ENCODE measurements around the gene THAP7.

THAP7 gene

GRCh38 chr22:20970939-20971657 is 30.8 kb downstream of the THAP7 start:
- H2AFZ ChIP-seq (ENCODE audit: low read depth, low read length): no peak overlapping the region
- peaks cover 3% of the 10 kb centered on the region for H3K27me3 ChIP-seq (ENCODE audit: insufficient read depth, low read length, poor library complexity)
- ATAC-seq (ENCODE audit: insufficient read depth, low read depth): no peak
- H3K36me3 ChIP-seq (ENCODE audit: insufficient read depth, low read length): no peaks in the 10 kb centered on the region
- H3K4me2 ChIP-seq (ENCODE audit: insufficient read depth, low read length): no peak overlapping the region
- TF ChIP-seq EZH2 (IDR thresholded peaks at IDR 0.05; ENCODE audit: borderline replicate concordance, low read depth, low read length, severe bottlenecking) (no peak), CTCF (IDR thresholded peaks at IDR 0.05; ENCODE audit: borderline replicate concordance, extremely low read depth, low read length, poor library complexity, severe bottlenecking) (no peak)
- no peak overlapping the region for H3K9ac ChIP-seq (ENCODE audit: low read depth, low read length)
- no peaks in the 10 kb centered on the region for H3K4me1 ChIP-seq (ENCODE audit: insufficient read depth, low read length)
- H3K27ac ChIP-seq (ENCODE audit: low read length): no peak overlapping the region
- H3K9me3 ChIP-seq (ENCODE audit: insufficient read depth, low read length, severe bottlenecking): no peaks in the 10 kb centered on the region
- H3K4me3 ChIP-seq (ENCODE audit: low read depth in 1 of 2, low read length in 2 of 2): no peak overlapping the region
- H3K79me2 ChIP-seq (ENCODE audit: insufficient read depth, low read length): no peaks in the 10 kb centered on the region
- no peak for DNase-seq
- H4K20me1 ChIP-seq (ENCODE audit: insufficient read depth, low read length): no peaks in the 10 kb centered on the region; the same call in 1 of the 2 replicates

GRCh38 chr22:20968281-20968977 is 33.5 kb downstream of the THAP7 start:
- H4K20me1 ChIP-seq (ENCODE audit: insufficient read depth, low read length): peaks cover 9% of the 10 kb centered on the region

GRCh38 chr22:20967697-20968211 is 34.2 kb downstream of the THAP7 start:
- H3K9ac ChIP-seq (ENCODE audit: low read depth, low read length): no peak overlapping the region
- no peaks in the 10 kb centered on the region for H3K36me3 ChIP-seq (ENCODE audit: insufficient read depth, low read length)
- peaks cover 34% of the 10 kb centered on the region for H3K27me3 ChIP-seq (ENCODE audit: insufficient read depth, low read length, poor library complexity)
- no peak overlapping the region for H3K27ac ChIP-seq (ENCODE audit: low read length)
- H3K79me2 ChIP-seq (ENCODE audit: insufficient read depth, low read length): no peaks in the 10 kb centered on the region
- no peak overlapping the region for H3K4me3 ChIP-seq (ENCODE audit: low read depth in 1 of 2, low read length in 2 of 2)
- no peaks in the 10 kb centered on the region for H3K9me3 ChIP-seq (ENCODE audit: insufficient read depth, low read length, severe bottlenecking)
- TF ChIP-seq EZH2 (IDR thresholded peaks at IDR 0.05; ENCODE audit: borderline replicate concordance, low read depth, low read length, severe bottlenecking): no peak
- no peak for TF ChIP-seq CTCF (IDR thresholded peaks at IDR 0.05; ENCODE audit: borderline replicate concordance, extremely low read depth, low read length, poor library complexity, severe bottlenecking)
- DNase-seq (no peak), ATAC-seq (ENCODE audit: insufficient read depth, low read depth) (no peak)
- no peak overlapping the region for H3K4me2 ChIP-seq (ENCODE audit: insufficient read depth, low read length)
- H4K20me1 ChIP-seq (ENCODE audit: insufficient read depth, low read length): peaks cover 14% of the 10 kb centered on the region
- H3K4me1 ChIP-seq (ENCODE audit: insufficient read depth, low read length): no peaks in the 10 kb centered on the region
- H2AFZ ChIP-seq (ENCODE audit: low read depth, low read length): no peak overlapping the region

More at GRCh38 chr22:20968281-20968977, 33.5 kb downstream of the THAP7 start:
- Histone ChIP-seq H3K4me3 (ENCODE audit: low read depth in 1 of 2, low read length in 2 of 2) (no peak overlapping the region), H3K79me2 (ENCODE audit: insufficient read depth, low read length) (no peaks in the 10 kb centered on the region), H3K9me3 (ENCODE audit: insufficient read depth, low read length, severe bottlenecking) (no peaks in the 10 kb centered on the region), H3K36me3 (ENCODE audit: insufficient read depth, low read length) (no peaks in the 10 kb centered on the region), H3K27ac (ENCODE audit: low read length) (no peak overlapping the region), H2AFZ (ENCODE audit: low read depth, low read length) (no peak overlapping the region), H3K4me2 (ENCODE audit: insufficient read depth, low read length) (no peak overlapping the region), H3K27me3 (ENCODE audit: insufficient read depth, low read length, poor library complexity) (peaks cover 27% of the 10 kb centered on the region), H3K4me1 (ENCODE audit: insufficient read depth, low read length) (no peaks in the 10 kb centered on the region), H3K9ac (ENCODE audit: low read depth, low read length) (no peak overlapping the region)
- TF ChIP-seq EZH2 (IDR thresholded peaks at IDR 0.05; ENCODE audit: borderline replicate concordance, low read depth, low read length, severe bottlenecking) (no peak), CTCF (IDR thresholded peaks at IDR 0.05; ENCODE audit: borderline replicate concordance, extremely low read depth, low read length, poor library complexity, severe bottlenecking) (no peak)
- no peak for ATAC-seq (ENCODE audit: insufficient read depth, low read depth)
- DNase-seq: no peak

Data from DND-41 (cell line).